Upper lobe of right lung (tissue), 1 donor: ENCODE results near the gene YTHDF1. TPM values are rescaled to one million over a fixed set of nuclear protein-coding genes. Genes with fewer than 3 reads are reported as not detected.

ENCODE experiments used
- ATAC-seq: fragments of 200-7000 bp; cut with Tn5 transposase; one replicate; pipeline ENCODE4 v1.9.1; 2020; ENCODE audit warnings: mild to moderate bottlenecking, moderate library complexity
- DNase-seq: peaks from one replicate; pipeline ENCODE4 v3.0.0-alpha.2; 2020
- H3K27ac ChIP-seq: fragments of 200-600 bp; one replicate; pipeline ENCODE4 v1.8.0; 2022
- H3K27me3 ChIP-seq: fragments of 200-600 bp; one replicate; pipeline ENCODE4 v1.8.0; 2022; ENCODE audit warnings: mild to moderate bottlenecking
- H3K36me3 ChIP-seq: fragments of 200-600 bp; one replicate; pipeline ENCODE4 v1.8.0; 2022
- H3K4me1 ChIP-seq: fragments of 200-600 bp; one replicate; pipeline ENCODE4 v1.8.0; 2022
- H3K4me3 ChIP-seq: fragments of 200-600 bp; one replicate; pipeline ENCODE4 v1.8.0; 2022; ENCODE audit warnings: mild to moderate bottlenecking
- H3K9me3 ChIP-seq: fragments of 200-600 bp; one replicate; pipeline ENCODE4 v1.8.0; 2022
- CTCF ChIP-seq: fragments of 200-600 bp; IDR thresholded peaks from one replicate; pipeline ENCODE4 v1.8.0; 2022; ENCODE audit warnings: antibody characterized with exemption
- intact Hi-C: fragments of 100-400 bp; cut with DNase I; formaldehyde crosslinking; loops from one replicate; pipeline ENCODE4 v1.11.0; 2022
- total RNA-seq: library from RNA; stranded (reverse); fragmentation: NEBNext Ultra II Directional; extraction: Animal tissue kit (Norgen Biotek cat#: 25700); gene quantifications from one replicate; pipeline ENCODE4 v1.2.1, GENCODE V29; 2021
- donor health status: DM: no; HTN: yes; CAD: no; lungs with severe emphysema.

Gene YTHDF1
- total RNA-seq, 1 donor from 2014 or later = 36.9 TPM

DNA sequence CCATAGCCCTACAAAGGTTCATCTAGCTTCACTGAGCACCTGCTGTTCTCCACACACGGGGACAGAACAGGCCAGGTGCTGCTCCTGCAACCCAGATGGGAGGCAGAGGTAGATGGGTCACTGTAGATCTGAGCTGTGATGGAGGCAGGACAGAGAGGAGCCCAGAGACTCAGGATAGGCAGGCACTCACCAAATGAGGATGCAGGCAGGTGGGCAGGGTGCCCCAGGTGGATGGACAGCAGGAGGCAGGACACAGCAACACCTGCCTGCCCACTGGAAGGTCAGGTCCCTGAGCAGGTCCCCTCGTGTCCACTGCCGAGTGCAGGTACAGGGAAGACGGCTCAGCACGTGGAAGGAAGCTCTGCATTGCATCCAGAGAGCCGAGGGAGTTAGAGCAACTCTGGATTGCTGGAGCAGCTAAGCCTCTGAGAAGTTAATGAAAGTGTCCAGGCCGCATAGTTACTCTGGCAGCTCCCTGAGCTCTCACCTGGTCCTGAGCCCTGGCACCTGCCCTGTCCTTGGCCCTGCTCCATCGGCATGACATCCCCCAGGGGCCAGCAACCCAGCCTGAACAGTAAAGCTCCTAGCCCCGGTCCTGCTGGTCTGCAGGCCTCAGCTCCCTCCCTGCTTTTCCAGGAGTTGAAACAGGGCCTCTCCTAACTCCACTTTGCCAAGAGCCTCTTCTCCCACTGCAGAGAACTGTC lies 4.9 kb upstream of the YTHDF1 start:
- H3K9me3 ChIP-seq = no peaks in the 10 kb centered on the region
- no peak overlapping the region for H3K27ac ChIP-seq
- H3K36me3 ChIP-seq = no peaks in the 10 kb centered on the region
- H3K4me1 ChIP-seq = peaks cover 7% of the 10 kb centered on the region
- peaks cover 8% of the 10 kb centered on the region for H3K27me3 ChIP-seq
- no peak overlapping the region for H3K4me3 ChIP-seq
- intact Hi-C loops = no loop called here
- no peak for TF ChIP-seq CTCF
- ATAC-seq (no peak), DNase-seq (no peak)

- Histone ChIP-seq H3K27me3 (peaks cover 7% of the 10 kb centered on the region), H3K36me3 (no peaks in the 10 kb centered on the region), H3K4me1 (peaks cover 8% of the 10 kb centered on the region), H3K9me3 (no peaks in the 10 kb centered on the region), H3K27ac (no peak overlapping the region), H3K4me3 (no peak overlapping the region)
- no peak for ATAC-seq
- DNase-seq = no peak
- intact Hi-C loops = no loop called here
- no peak for TF ChIP-seq CTCF
These were observed 4.1 kb upstream of the YTHDF1 start for GRCh38 chr20:63219866-63220521.

DNA sequence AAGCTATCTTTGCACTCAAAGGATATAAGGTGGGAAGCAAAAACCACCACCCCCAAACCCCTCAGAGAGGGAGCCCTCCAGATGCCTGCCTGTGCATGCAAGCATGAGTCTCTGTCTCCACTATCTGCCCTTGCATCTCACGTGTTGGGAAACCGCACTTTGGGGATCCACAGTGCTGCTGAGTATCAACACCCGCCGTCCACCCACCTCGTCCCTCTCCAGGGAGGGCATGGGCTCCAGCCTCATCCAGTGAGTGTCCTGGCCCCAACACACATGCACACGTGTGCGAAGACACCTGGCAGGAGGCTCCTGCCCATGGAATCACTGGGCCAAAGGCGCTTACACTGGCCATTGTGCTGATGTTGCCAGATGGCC lies 3.5 kb upstream of the YTHDF1 start:
- ATAC-seq (no peak), DNase-seq (no peak)
- intact Hi-C loops = no loop called here
- H3K9me3 ChIP-seq = no peaks in the 10 kb centered on the region
- peaks cover 13% of the 10 kb centered on the region for H3K4me1 ChIP-seq
- H3K4me3 ChIP-seq = no peak overlapping the region
- no peak overlapping the region for H3K27ac ChIP-seq
- peaks cover 4% of the 10 kb centered on the region for H3K27me3 ChIP-seq
- no peak for TF ChIP-seq CTCF
- peaks cover 4% of the 10 kb centered on the region for H3K36me3 ChIP-seq

DNA sequence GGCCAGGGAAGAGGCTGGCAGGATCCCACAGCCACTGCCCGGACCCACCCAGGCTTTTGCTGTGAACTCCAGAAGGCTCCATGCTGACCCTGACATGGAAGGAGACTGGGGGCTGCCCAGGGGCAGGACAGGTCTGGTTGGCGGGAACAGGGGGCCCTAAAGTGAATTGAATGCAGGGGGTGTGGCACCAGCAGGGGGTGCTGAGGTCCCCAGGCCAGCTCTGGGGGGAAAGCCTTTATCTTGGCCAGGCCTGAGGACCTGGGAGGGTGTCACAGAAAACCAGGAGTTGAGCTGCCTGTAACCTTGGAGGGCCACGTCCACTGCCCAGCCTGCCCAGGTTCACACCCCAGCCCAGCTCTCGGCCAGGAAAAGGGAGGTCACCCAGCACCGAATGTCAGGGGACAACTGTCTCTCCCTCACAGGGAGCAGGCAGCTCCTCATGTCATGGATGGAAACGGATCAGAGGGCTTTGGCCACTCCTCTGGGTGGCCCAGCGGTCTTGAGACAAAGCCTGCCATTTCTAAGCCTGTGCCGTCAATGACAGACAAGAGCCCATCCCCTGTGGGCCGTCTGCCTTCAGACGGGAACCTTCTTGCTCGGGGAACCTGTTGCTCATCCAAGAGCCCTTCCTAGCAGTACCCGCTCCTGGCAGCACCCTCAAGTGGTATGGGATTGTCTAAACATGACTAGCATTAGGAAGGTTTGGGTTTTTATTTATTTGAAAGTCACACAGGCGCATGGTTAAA lies 2.9 kb upstream of the YTHDF1 start:
- peak; percentile 59 for DNase-seq
- peaks cover 19% of the 10 kb centered on the region for H3K4me1 ChIP-seq
- no peak overlapping the region for H3K4me3 ChIP-seq
- no peak for TF ChIP-seq CTCF
- peaks cover 9% of the 10 kb centered on the region for H3K36me3 ChIP-seq
- H3K9me3 ChIP-seq = no peaks in the 10 kb centered on the region
- no peak for ATAC-seq
- peaks cover 4% of the 10 kb centered on the region for H3K27me3 ChIP-seq
- intact Hi-C loops = no loop called here
- H3K27ac ChIP-seq = no peak overlapping the region

- peaks cover 20% of the 10 kb centered on the region for H3K36me3 ChIP-seq
- TF ChIP-seq CTCF = no peak
- no peak for ATAC-seq
- no peak for DNase-seq
- intact Hi-C loops = no loop called here
- peaks cover 3% of the 10 kb centered on the region for H3K27me3 ChIP-seq
- no peaks in the 10 kb centered on the region for H3K9me3 ChIP-seq
- H3K4me3 ChIP-seq = no peak overlapping the region
- H3K27ac ChIP-seq = no peak overlapping the region
- H3K4me1 ChIP-seq = peaks cover 28% of the 10 kb centered on the region
These were observed 1.8 kb upstream of the YTHDF1 start for GRCh38 chr20:63217706-63218105.
